Measurements from ENCODE around the gene SPNS2.

SPNS2 gene

GRCh38 chr17:4532860-4533522 is 34.3 kb downstream of the SPNS2 start:
- Mint-ChIP-seq H3K27me3 (ENCODE audit: low read depth) (peaks cover 4% of the 10 kb centered on the region), H3K27ac (no peak overlapping the region), H3K9me3 (no peaks in the 10 kb centered on the region), H3K4me1 (ENCODE audit: low read depth) (no peaks in the 10 kb centered on the region), H3K4me3 (no peak overlapping the region), H3K36me3 (ENCODE audit: low read depth) (no peaks in the 10 kb centered on the region)

DNA sequence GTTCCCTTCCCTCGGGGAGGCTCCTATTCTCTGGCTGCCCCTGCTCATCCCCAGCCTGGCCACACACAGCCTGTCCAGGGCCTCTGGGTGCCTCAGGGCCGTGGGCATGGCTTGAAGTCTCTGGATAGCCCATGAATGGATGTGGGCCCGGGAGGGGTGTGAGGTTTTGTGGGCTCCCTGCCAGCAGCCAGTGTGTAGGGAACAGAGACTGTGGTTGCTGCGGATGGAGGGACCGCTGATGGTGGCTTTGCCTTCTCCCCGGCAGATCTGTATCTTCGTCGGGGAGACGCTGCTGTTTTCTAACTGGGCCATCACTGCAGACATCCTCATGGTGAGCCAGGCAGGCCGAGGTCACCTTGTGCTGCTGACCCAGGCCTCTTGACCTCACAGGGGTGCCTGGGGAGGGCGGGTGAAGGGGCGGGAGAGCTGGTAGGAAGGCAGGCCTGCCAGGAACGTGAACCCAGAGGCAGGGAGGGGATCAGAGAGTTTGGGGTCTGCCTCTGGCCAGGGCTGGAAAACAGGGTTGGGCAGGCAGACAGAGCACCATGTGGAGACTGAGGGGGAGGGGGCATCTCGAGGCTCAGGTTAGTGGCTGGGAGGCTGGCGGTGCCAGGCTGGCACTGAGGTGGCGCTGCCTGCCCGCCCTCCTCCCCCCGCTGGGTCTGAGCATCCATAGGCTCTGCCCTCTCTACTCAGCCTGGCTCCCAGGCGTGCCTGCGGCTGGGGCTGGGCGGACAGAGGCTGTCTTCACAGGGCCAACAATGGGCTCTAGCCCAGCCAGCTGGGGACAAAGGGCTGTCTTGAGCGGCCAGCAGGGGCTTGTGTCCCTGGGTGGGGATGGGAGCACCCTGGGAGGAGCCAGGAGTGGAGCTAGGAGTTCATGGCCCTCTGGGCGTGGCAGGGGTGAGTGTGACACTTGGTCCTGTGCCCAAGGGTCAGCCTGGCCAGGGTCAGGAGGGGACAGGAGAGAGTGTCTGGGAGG is 35.1 kb downstream of the SPNS2 start:
- Mint-ChIP-seq H3K4me1 (ENCODE audit: low read depth) (no peaks in the 10 kb centered on the region), H3K27me3 (ENCODE audit: low read depth) (peaks cover 4% of the 10 kb centered on the region), H3K36me3 (ENCODE audit: low read depth) (no peaks in the 10 kb centered on the region), H3K4me3 (no peak overlapping the region), H3K27ac (no peak overlapping the region), H3K9me3 (no peaks in the 10 kb centered on the region)

DNA sequence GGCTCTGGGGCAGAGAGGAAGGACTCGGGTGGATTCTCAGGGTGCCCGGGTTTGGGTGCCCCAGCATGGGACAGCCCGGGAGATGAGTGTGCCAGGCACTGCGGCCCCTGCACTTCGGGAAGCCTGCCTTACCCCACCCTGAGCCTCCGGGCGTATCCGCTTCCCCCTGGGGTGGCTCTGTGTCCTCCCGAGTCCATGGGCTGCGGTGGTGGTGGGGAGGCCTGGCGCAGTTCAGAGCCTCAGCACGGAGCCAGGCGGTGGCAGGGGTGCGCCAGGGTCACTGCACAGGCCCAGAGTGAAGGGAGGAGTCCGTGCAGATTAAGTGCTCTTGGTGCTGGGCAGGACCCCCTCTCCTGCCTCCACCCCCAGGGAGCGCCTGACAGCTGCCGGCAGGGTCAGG is 35.8 kb downstream of the SPNS2 start:
- Mint-ChIP-seq H3K27ac (no peak overlapping the region), H3K4me1 (ENCODE audit: low read depth) (no peaks in the 10 kb centered on the region), H3K36me3 (ENCODE audit: low read depth) (no peaks in the 10 kb centered on the region), H3K9me3 (no peaks in the 10 kb centered on the region), H3K4me3 (no peak overlapping the region), H3K27me3 (ENCODE audit: low read depth) (peaks cover 4% of the 10 kb centered on the region)

- no peak overlapping the region for H3K27ac Mint-ChIP-seq
- H3K4me3 Mint-ChIP-seq = no peak overlapping the region
- H3K9me3 Mint-ChIP-seq = no peaks in the 10 kb centered on the region
- H3K27me3 Mint-ChIP-seq (ENCODE audit: low read depth) = peaks cover 4% of the 10 kb centered on the region
- no peaks in the 10 kb centered on the region for H3K4me1 Mint-ChIP-seq (ENCODE audit: low read depth)
- peaks cover 4% of the 10 kb centered on the region for H3K36me3 Mint-ChIP-seq (ENCODE audit: low read depth)
These were observed 36.4 kb downstream of the SPNS2 start for GRCh38 chr17:4534928-4535666.

DNA sequence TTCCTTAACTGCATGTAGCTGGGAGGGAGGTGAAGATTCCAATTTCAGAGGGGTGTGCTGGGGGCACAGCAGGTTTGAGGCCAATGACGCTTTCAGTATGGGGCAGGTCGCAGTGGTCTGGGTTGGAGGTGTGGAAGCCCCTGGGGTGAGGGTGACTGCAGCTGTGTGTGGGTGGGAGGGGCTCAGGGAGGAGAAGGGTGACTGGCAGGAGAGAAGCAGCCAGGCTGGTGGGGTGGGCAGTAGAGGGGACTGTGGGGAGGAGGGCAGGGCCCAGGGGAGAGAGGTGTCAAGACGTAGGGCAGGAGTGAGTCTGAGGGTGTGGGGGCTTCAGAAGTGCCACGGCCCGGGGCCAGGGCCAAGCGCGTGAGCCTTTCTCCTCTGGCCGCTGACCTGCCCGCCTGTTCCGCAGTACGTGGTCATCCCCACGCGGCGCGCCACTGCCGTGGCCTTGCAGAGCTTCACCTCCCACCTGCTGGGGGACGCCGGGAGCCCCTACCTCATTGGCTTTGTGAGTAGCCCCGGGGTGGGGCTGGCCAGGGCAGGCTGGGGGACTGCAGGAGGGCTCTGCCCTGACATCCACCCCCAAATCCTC is 37.1 kb downstream of the SPNS2 start:
- peaks cover 4% of the 10 kb centered on the region for H3K27me3 Mint-ChIP-seq (ENCODE audit: low read depth)
- no peaks in the 10 kb centered on the region for H3K4me1 Mint-ChIP-seq (ENCODE audit: low read depth)
- H3K27ac Mint-ChIP-seq = no peak overlapping the region
- H3K4me3 Mint-ChIP-seq = no peak overlapping the region
- H3K9me3 Mint-ChIP-seq = no peaks in the 10 kb centered on the region
- peaks cover 4% of the 10 kb centered on the region for H3K36me3 Mint-ChIP-seq (ENCODE audit: low read depth)

GRCh38 chr17:4536259-4536741 is 37.6 kb downstream of the SPNS2 start:
- Mint-ChIP-seq H3K36me3 (ENCODE audit: low read depth) (peaks cover 4% of the 10 kb centered on the region), H3K4me1 (ENCODE audit: low read depth) (no peaks in the 10 kb centered on the region), H3K27me3 (ENCODE audit: low read depth) (peaks cover 4% of the 10 kb centered on the region), H3K9me3 (no peaks in the 10 kb centered on the region), H3K4me3 (no peak overlapping the region), H3K27ac (no peak overlapping the region)

DNA sequence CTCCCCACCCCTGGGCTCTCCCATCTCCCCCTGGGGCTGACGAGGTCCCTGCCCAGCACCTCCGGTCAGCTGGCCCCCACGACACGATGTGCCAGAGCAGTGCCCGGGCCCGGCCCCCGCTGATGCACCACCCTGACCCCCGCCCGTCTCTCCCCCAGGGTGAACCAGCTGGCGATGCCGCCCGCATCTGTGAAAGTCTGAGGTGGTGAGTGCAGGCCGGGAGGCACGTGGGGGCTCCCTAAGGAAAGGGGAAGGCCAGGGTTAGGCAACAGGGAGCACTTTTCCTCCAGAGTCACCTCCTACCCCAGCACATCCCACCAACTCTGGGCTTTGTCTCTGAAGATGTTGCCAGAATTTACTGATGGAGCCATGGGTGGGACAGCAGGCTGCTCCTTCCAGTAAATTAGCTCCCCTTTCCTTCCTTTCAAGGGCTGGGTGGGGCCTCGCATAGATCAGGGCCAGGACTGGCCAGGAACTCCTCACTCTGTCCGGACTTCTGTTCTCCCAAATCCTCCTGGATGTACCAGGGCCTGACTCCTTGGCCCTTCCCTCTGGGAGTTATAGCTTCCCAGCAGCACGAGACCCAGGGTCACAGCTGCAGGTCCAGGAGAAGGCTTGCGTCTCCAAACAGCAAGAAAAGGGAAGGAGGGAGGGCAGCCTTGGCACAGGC is 38.2 kb downstream of the SPNS2 start:
- Mint-ChIP-seq H3K4me1 (ENCODE audit: low read depth) (no peaks in the 10 kb centered on the region), H3K4me3 (no peak overlapping the region), H3K27ac (no peak overlapping the region), H3K36me3 (ENCODE audit: low read depth) (peaks cover 4% of the 10 kb centered on the region), H3K9me3 (no peaks in the 10 kb centered on the region), H3K27me3 (ENCODE audit: low read depth) (peaks cover 4% of the 10 kb centered on the region)

- Mint-ChIP-seq H3K27me3 (ENCODE audit: low read depth) (no peaks in the 10 kb centered on the region), H3K4me3 (no peak overlapping the region), H3K4me1 (ENCODE audit: low read depth) (no peaks in the 10 kb centered on the region), H3K36me3 (ENCODE audit: low read depth) (peaks cover 4% of the 10 kb centered on the region), H3K27ac (no peak overlapping the region), H3K9me3 (no peaks in the 10 kb centered on the region)
These were observed 39.0 kb downstream of the SPNS2 start for GRCh38 chr17:4537451-4538235.

- no peaks in the 10 kb centered on the region for H3K4me1 Mint-ChIP-seq (ENCODE audit: low read depth)
- peaks cover 4% of the 10 kb centered on the region for H3K36me3 Mint-ChIP-seq (ENCODE audit: low read depth)
- H3K9me3 Mint-ChIP-seq = no peaks in the 10 kb centered on the region
- no peak overlapping the region for H3K4me3 Mint-ChIP-seq
- no peak overlapping the region for H3K27ac Mint-ChIP-seq
- no peaks in the 10 kb centered on the region for H3K27me3 Mint-ChIP-seq (ENCODE audit: low read depth)
These were observed 39.7 kb downstream of the SPNS2 start for GRCh38 chr17:4538236-4539002.

DNA sequence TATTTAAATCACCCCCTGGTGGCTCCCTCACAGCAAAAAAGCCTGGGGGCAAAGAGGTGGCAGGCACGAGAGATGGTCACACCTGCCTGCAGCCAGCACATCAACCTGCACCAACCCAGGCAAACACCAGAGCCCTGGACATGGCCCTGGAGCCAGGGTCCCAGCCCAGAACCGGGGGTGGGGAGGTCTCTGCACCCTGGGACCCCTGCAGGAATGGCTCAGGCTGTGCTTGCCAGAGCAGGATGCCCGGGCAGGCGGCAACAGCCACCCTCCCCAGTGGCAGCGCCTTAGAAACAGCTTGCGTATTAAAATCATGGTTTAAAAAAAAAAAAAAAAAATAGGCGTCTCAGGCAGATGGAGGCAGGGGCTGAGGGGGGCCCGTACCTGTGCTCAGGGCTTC is 40.3 kb downstream of the SPNS2 start:
- H3K27ac Mint-ChIP-seq = no peak overlapping the region
- H3K4me3 Mint-ChIP-seq = no peak overlapping the region
- no peaks in the 10 kb centered on the region for H3K4me1 Mint-ChIP-seq (ENCODE audit: low read depth)
- H3K36me3 Mint-ChIP-seq (ENCODE audit: low read depth) = peaks cover 4% of the 10 kb centered on the region
- no peaks in the 10 kb centered on the region for H3K27me3 Mint-ChIP-seq (ENCODE audit: low read depth)
- H3K9me3 Mint-ChIP-seq = no peaks in the 10 kb centered on the region

DNA sequence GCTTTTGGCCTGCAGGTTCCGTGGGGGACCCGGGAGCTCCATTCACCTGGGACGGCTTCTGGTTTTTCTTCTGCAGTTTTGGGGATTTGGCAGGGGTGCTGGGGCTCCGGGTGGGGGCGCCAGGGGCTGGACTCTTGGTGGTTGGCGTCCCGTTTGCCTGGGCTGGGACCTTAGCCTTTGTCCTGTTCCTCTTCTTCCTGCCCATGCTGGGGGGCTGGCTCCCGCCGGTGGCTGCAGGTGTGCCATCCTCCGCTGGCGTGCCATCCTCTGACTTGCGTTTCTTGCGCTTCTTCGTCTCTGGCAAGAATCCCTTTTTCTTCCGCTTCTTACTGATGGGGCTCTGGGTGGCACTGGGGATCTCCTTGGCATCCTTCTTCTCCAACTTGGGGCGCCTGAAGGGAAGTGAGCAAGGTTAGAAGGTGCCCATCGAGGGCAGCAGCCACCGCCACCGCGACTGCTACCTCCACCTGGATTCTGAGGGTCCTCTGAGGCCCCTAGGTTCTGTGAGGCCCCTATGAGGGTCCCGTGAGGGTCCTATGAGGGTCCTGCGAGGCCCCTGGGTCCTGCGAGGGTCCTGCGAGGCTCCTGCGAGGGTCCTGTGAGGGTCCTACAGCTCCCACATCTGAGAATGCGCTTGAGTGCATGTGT is 41.0 kb downstream of the SPNS2 start:
- no peaks in the 10 kb centered on the region for H3K9me3 Mint-ChIP-seq
- peaks cover 4% of the 10 kb centered on the region for H3K36me3 Mint-ChIP-seq (ENCODE audit: low read depth)
- no peaks in the 10 kb centered on the region for H3K27me3 Mint-ChIP-seq (ENCODE audit: low read depth)
- H3K4me1 Mint-ChIP-seq (ENCODE audit: low read depth) = no peaks in the 10 kb centered on the region
- no peak overlapping the region for H3K4me3 Mint-ChIP-seq
- no peak overlapping the region for H3K27ac Mint-ChIP-seq

- H3K4me1 Mint-ChIP-seq (ENCODE audit: low read depth) = no peaks in the 10 kb centered on the region
- H3K27ac Mint-ChIP-seq = no peak overlapping the region
- no peaks in the 10 kb centered on the region for H3K27me3 Mint-ChIP-seq (ENCODE audit: low read depth)
- peaks cover 4% of the 10 kb centered on the region for H3K36me3 Mint-ChIP-seq (ENCODE audit: low read depth)
- H3K4me3 Mint-ChIP-seq = no peak overlapping the region
- no peaks in the 10 kb centered on the region for H3K9me3 Mint-ChIP-seq
These were observed 41.6 kb downstream of the SPNS2 start for GRCh38 chr17:4540224-4540651.
